Stimulated activated CD8-positive, alpha-beta memory T cell treated with anti-CD3 and anti-CD28 coated beads, Interleukin-15, amount 100 ng/mL, for 24 hours (primary cell): ENCODE data around the gene CELSR1.

Experiments used
- DNase-seq: peaks from one replicate; pipeline ENCODE4 v3.0.0-alpha.2; 2020; ENCODE audit warnings: low read depth

The CELSR1 gene

GRCh38 chr22:46459347-46460065 lies 77.9 kb downstream of the CELSR1 start:
- no peak for DNase-seq

GRCh38 chr22:46458525-46458924 lies 78.9 kb downstream of the CELSR1 start:
- DNase-seq = no peak

GRCh38 chr22:46457502-46458488 lies 79.6 kb downstream of the CELSR1 start:
- no peak for DNase-seq

- DNase-seq = no peak
These were observed 80.6 kb downstream of the CELSR1 start for GRCh38 chr22:46456818-46457163.

GRCh38 chr22:46455446-46455845 lies 82.0 kb downstream of the CELSR1 start:
- DNase-seq = no peak

- no peak for DNase-seq
These were observed 82.7 kb downstream of the CELSR1 start for GRCh38 chr22:46454504-46455269.

- DNase-seq = no peak
These were observed 83.5 kb downstream of the CELSR1 start for GRCh38 chr22:46453829-46454503.

GRCh38 chr22:46453006-46453828 lies 84.2 kb downstream of the CELSR1 start:
- DNase-seq = no peak

GRCh38 chr22:46452195-46453005 lies 85.0 kb downstream of the CELSR1 start:
- DNase-seq = no peak

GRCh38 chr22:46451741-46452140 lies 85.7 kb downstream of the CELSR1 start:
- no peak for DNase-seq

- DNase-seq = no peak
These were observed 86.4 kb downstream of the CELSR1 start for GRCh38 chr22:46450931-46451561.

- no peak for DNase-seq
These were observed 87.3 kb downstream of the CELSR1 start for GRCh38 chr22:46449974-46450745.

GRCh38 chr22:46449116-46449691 lies 88.2 kb downstream of the CELSR1 start:
- DNase-seq = no peak

- no peak for DNase-seq
These were observed 89.1 kb downstream of the CELSR1 start for GRCh38 chr22:46448333-46448732.

- no peak for DNase-seq
These were observed 89.5 kb downstream of the CELSR1 start for GRCh38 chr22:46447906-46448305.

GRCh38 chr22:46446799-46447198 lies 90.6 kb downstream of the CELSR1 start:
- DNase-seq = no peak

GRCh38 chr22:46445771-46446420 lies 91.5 kb downstream of the CELSR1 start:
- no peak for DNase-seq

- DNase-seq = no peak
These were observed 93.0 kb downstream of the CELSR1 start for GRCh38 chr22:46444390-46444854.
